Mucosa of rectum (tissue), 2 donors: ENCODE measurements around the gene AGO4.
"Not testable (repeated sequence)": the region's sequence is repeated elsewhere in the genome, so short reads cannot be mapped to it uniquely, and the experiment has no call there.

Experiments used
- H3K27ac ChIP-seq, 2 donors: one replicate each; pipeline ENCODE4 v1.7.0; 2013; ENCODE audit warnings: inconsistent platforms in 2 of 2, low read depth in 2 of 2, low read length in 2 of 2
- H3K27me3 ChIP-seq, 2 donors: one replicate each; pipeline ENCODE4 v1.7.0; 2013; ENCODE audit warnings: low read length in 2 of 2; ENCODE audit not compliant: control insufficient read depth in 2 of 2, insufficient read depth in 2 of 2
- H3K36me3 ChIP-seq, 2 donors: one replicate each; pipeline ENCODE4 v1.7.0; 2013; ENCODE audit warnings: low read length in 2 of 2; ENCODE audit not compliant: control insufficient read depth in 2 of 2, insufficient read depth in 2 of 2
- H3K4me1 ChIP-seq, 2 donors: one replicate each; pipeline ENCODE4 v1.7.0; 2013; ENCODE audit warnings: low read length in 2 of 2, mild to moderate bottlenecking in 1 of 2; ENCODE audit not compliant: control insufficient read depth in 2 of 2, insufficient read depth in 2 of 2
- H3K4me3 ChIP-seq, 2 donors: one replicate each; pipeline ENCODE4 v1.7.0; 2013; ENCODE audit warnings: low read length in 2 of 2
- H3K9ac ChIP-seq, 2 donors: one replicate each; pipeline ENCODE4 v1.7.0; 2013; ENCODE audit warnings: low read length in 2 of 2, low read depth in 1 of 2, mild to moderate bottlenecking in 1 of 2
- H3K9me3 ChIP-seq, 2 donors: one replicate each; pipeline ENCODE4 v1.7.0; 2013; ENCODE audit warnings: low read length in 2 of 2; ENCODE audit not compliant: control insufficient read depth in 2 of 2
- donor health status: healthy.
- donor health status: Normal muscosa, but diverticular disease.

The AGO4 gene

GRCh38 chr1:35783055-35783583 lies 24.7 kb upstream of the AGO4 start:
- H3K36me3 ChIP-seq, result no peaks in the 10 kb centered on the region

GRCh38 chr1:35784364-35784763 lies 23.5 kb upstream of the AGO4 start:
- not testable (repeated sequence) for H3K9me3 ChIP-seq, H3K4me3 ChIP-seq, H3K9ac ChIP-seq, H3K36me3 ChIP-seq, H3K4me1 ChIP-seq, H3K27me3 ChIP-seq, H3K27ac ChIP-seq

More at GRCh38 chr1:35783055-35783583, 24.7 kb upstream of the AGO4 start:
- Histone ChIP-seq H3K4me3 (no peak overlapping the region), H3K27me3 (no peaks in the 10 kb centered on the region), H3K9ac (no peak overlapping the region), H3K4me1 (no peaks in the 10 kb centered on the region), H3K27ac (no peak overlapping the region), H3K9me3 (no peaks in the 10 kb centered on the region)

GRCh38 chr1:35788139-35788538 lies 19.7 kb upstream of the AGO4 start:
- no peaks in the 10 kb centered on the region for H3K27me3 ChIP-seq
- no peak overlapping the region for H3K9ac ChIP-seq
- no peaks in the 10 kb centered on the region for H3K9me3 ChIP-seq
- H3K36me3 ChIP-seq, result no peaks in the 10 kb centered on the region
- no peak overlapping the region for H3K4me3 ChIP-seq
- H3K4me1 ChIP-seq, result no peaks in the 10 kb centered on the region
- H3K27ac ChIP-seq, result no peak overlapping the region

- Histone ChIP-seq H3K4me1 (no peaks in the 10 kb centered on the region), H3K9ac (no peak overlapping the region), H3K27me3 (no peaks in the 10 kb centered on the region), H3K9me3 (no peaks in the 10 kb centered on the region), H3K36me3 (no peaks in the 10 kb centered on the region), H3K27ac (no peak overlapping the region), H3K4me3 (no peak overlapping the region)
Observed at GRCh38 chr1:35790670-35791069, 17.1 kb upstream of the AGO4 start.

- Histone ChIP-seq H3K36me3 (no peaks in the 10 kb centered on the region), H3K27ac (no peak overlapping the region), H3K4me3 (no peak overlapping the region), H3K27me3 (no peaks in the 10 kb centered on the region), H3K4me1 (no peaks in the 10 kb centered on the region), H3K9me3 (no peaks in the 10 kb centered on the region), H3K9ac (no peak overlapping the region)
Observed at GRCh38 chr1:35795295-35795694, 12.5 kb upstream of the AGO4 start.

GRCh38 chr1:35797380-35797779 lies 10.4 kb upstream of the AGO4 start:
- no peak overlapping the region for H3K27ac ChIP-seq
- H3K27me3 ChIP-seq, result no peaks in the 10 kb centered on the region
- H3K36me3 ChIP-seq, result no peaks in the 10 kb centered on the region
- no peaks in the 10 kb centered on the region for H3K4me1 ChIP-seq
- H3K9me3 ChIP-seq, result no peaks in the 10 kb centered on the region
- no peak overlapping the region for H3K9ac ChIP-seq
- no peak overlapping the region for H3K4me3 ChIP-seq

- H3K27ac ChIP-seq, result not testable (repeated sequence)
Observed at GRCh38 chr1:35798019-35798418, 9.8 kb upstream of the AGO4 start.

GRCh38 chr1:35800167-35800887 lies 7.5 kb upstream of the AGO4 start:
- not testable (repeated sequence) for H3K9me3 ChIP-seq, H3K36me3 ChIP-seq, H3K27me3 ChIP-seq, H3K4me3 ChIP-seq, H3K9ac ChIP-seq, H3K27ac ChIP-seq, H3K4me1 ChIP-seq

More at GRCh38 chr1:35798019-35798418, 9.8 kb upstream of the AGO4 start:
- not testable (repeated sequence) for H3K4me3 ChIP-seq, H3K4me1 ChIP-seq, H3K9me3 ChIP-seq, H3K36me3 ChIP-seq, H3K9ac ChIP-seq, H3K27me3 ChIP-seq

- H3K27ac ChIP-seq, result peak overlapping the region; percentile 61 to 77
- no peaks in the 10 kb centered on the region for H3K27me3 ChIP-seq
- no peaks in the 10 kb centered on the region for H3K9me3 ChIP-seq
- H3K9ac ChIP-seq, result peak overlapping the region; percentile 75 to 84
- H3K36me3 ChIP-seq, result no peaks in the 10 kb centered on the region
- peak overlapping the region; percentile 77 to 83 for H3K4me3 ChIP-seq
- peaks cover 9 to 11% of the 10 kb centered on the region in 2 donors for H3K4me1 ChIP-seq
Observed at GRCh38 chr1:35808450-35809113, 766 bp downstream of the AGO4 start.
